ENCODE data around the gene MAD1L1. TPM values are rescaled to one million over a fixed set of nuclear protein-coding genes. Genes with fewer than 3 reads are reported as not detected.

Gene MAD1L1
- total RNA-seq, 4 donors from 2014 or later, result 22.3 to 56.6 (median 35.0) TPM

DNA sequence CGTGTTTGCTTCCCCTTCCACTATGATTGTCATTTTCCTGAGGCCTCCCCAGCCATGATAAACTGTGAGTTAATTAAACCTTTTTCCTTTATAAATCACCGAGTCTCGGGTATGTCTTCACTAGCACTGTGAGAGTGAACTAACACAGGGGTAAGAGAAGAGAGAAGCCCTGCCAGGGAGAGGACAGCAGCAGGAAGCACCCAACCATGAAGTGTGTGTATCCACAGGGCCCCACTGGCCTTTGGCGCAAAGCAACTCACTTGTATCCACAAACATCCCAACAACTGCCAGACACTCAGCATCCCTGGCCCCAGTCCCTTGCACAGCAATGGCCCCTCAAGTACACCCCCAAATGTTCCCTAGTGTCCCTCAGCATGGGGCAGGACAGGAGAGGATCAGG, 115.1 kb downstream of the MAD1L1 start:
- H3K36me3 ChIP-seq, result peaks cover 0 to 2% of the 10 kb centered on the region in 2 donors
- TF ChIP-seq, protein P1, sequence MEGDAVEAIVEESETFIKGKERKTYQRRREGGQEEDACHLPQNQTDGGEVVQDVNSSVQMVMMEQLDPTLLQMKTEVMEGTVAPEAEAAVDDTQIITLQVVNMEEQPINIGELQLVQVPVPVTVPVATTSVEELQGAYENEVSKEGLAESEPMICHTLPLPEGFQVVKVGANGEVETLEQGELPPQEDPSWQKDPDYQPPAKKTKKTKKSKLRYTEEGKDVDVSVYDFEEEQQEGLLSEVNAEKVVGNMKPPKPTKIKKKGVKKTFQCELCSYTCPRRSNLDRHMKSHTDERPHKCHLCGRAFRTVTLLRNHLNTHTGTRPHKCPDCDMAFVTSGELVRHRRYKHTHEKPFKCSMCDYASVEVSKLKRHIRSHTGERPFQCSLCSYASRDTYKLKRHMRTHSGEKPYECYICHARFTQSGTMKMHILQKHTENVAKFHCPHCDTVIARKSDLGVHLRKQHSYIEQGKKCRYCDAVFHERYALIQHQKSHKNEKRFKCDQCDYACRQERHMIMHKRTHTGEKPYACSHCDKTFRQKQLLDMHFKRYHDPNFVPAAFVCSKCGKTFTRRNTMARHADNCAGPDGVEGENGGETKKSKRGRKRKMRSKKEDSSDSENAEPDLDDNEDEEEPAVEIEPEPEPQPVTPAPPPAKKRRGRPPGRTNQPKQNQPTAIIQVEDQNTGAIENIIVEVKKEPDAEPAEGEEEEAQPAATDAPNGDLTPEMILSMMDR (IDR thresholded peaks at IDR 0.05), result no peak
- TF ChIP-seq EP300 (IDR thresholded peaks at IDR 0.05) (no peak), POLR2AphosphoS5 (IDR thresholded peaks at IDR 0.05) (no peak), POLR2A (IDR thresholded peaks at IDR 0.05) (no peak)
- whole genome bisulfite sequencing, 2 donors (ENCODE audit: low coverage in 1 of 2), result 21% methylated on average over 3 of the region's 4 CpGs; no CpG with 5 or more reads in 1 of the 2 donors
- no peak for ATAC-seq
- H3K4me3 ChIP-seq, result no peak overlapping the region
- H3K9me3 ChIP-seq, result no peaks in the 10 kb centered on the region
- no peaks in the 10 kb centered on the region for H3K27me3 ChIP-seq
- peak overlapping the region in 2 of 4 donors; percentile 9 to 10 for H3K27ac ChIP-seq
- H3K4me1 ChIP-seq, result peaks cover 0 to 33% (median 15%) of the 10 kb centered on the region in 3 donors

DNA sequence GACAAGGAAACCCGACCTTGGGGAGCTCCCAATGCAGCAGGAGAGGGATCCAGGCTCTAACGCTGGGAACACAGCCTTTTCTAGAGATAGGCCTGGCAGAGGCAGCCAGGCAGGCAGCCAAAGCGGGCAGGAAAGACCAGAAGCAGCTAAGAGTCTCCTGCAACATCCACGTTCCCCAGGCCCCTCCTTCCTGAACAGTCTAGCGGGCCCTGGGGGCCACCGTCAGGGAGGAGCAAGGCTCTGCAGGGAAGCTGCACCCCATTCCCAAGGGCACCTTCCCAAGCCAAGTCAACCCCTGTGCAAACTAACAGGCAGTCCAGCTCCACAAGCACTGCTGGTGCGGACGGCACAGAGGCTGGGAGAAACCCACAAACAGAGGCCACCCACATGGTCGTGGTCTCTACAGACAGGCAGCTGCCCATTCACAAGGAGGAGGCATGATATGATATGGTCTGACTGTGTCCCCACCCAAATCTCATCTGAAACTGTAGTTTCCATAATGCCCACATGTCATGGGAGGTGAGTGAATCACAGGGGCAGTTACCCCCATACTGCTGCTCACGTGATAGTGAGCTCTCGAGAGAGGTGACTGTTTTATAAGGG, 115.7 kb downstream of the MAD1L1 start:
- Histone ChIP-seq H3K4me3 (no peak overlapping the region), H3K27ac (peak overlapping the region in 3 of 4 donors; percentile 10 to 53 (median 51)), H3K9me3 (no peaks in the 10 kb centered on the region), H3K27me3 (no peaks in the 10 kb centered on the region), H3K4me1 (peaks cover 0 to 39% (median 15%) of the 10 kb centered on the region in 3 donors), H3K36me3 (no peaks in the 10 kb centered on the region)
- TF ChIP-seq EP300 (IDR thresholded peaks at IDR 0.05) (no peak), POLR2AphosphoS5 (IDR thresholded peaks at IDR 0.05) (no peak)
- TF ChIP-seq, protein P1 (IDR thresholded peaks at IDR 0.05), result peak in 1 of 4 experiments; percentile 6
- ATAC-seq, result peak; percentile 24
- WGBS, 2 donors (ENCODE audit: low coverage in 1 of 2), result 30 to 46% methylated on average over 4 of the region's 11 CpGs

DNA sequence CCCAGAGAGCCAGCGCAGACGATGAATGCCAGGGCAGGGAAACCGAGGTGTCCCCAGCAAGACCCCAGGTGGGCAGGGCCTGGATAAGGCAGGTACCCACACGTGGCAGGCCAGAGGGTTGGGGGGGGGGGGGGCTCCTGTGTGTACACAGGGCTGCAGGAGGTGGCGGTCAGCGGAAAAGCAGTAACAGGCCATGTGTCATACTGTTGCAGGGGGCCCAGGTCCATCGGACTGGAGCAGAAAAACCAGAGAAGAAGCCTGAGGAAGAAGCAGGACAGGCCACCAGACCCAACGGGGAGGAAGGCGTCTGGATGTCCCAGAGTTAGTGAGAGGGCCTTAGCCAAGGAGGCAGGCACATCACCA, 116.3 kb downstream of the MAD1L1 start:
- Histone ChIP-seq H3K4me3 (no peak overlapping the region), H3K36me3 (no peaks in the 10 kb centered on the region), H3K27me3 (no peaks in the 10 kb centered on the region), H3K27ac (peak overlapping the region in 3 of 4 donors; percentile 43 to 53 (median 51)), H3K4me1 (peaks cover 0 to 44% (median 15%) of the 10 kb centered on the region in 3 donors), H3K9me3 (no peaks in the 10 kb centered on the region)
- ATAC-seq, result no peak
- WGBS, 2 donors (ENCODE audit: low coverage in 1 of 2), result 57 to 83% methylated on average over 2 to 7 of the region's 9 CpGs
- TF ChIP-seq, protein P1 (IDR thresholded peaks at IDR 0.05), result no peak
- TF ChIP-seq POLR2A (IDR thresholded peaks at IDR 0.05) (no peak), POLR2AphosphoS5 (IDR thresholded peaks at IDR 0.05) (no peak), EP300 (IDR thresholded peaks at IDR 0.05) (no peak)

DNA sequence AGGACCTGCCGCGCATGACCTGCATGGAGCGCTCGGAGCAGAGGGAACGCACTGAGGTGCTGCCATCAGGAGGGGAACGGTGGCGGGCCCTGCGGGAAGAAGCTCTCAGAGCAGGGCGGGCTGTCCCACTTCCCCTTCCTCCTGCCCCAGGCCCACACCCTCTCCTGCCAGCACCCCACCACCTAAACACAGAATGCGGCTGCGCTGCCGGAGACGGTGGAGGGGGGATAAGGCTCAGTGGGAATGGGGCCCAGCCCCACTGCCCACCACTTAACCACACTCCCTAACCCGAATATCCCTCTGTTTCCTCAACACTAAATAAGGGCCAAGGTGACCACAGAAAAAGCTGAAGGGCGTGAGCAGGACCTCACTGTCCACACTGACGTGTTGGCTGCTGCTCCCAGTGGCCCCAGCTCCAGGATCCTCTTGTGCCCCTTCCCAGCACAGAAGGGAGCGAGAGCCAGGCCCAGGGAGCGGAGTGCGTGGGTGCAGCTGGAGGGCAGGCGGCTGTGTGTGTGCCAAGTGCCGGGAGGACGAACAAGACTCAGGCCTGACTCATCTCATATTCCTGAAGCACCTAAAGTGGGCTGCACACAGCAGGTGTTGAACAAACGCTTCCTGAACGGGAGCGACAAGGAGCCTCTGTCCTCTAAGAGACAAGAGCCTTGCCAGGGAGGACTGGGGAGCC, 116.8 kb downstream of the MAD1L1 start:
- Histone ChIP-seq H3K4me3 (no peak overlapping the region), H3K27me3 (no peaks in the 10 kb centered on the region), H3K4me1 (peaks cover 0 to 44% (median 15%) of the 10 kb centered on the region in 3 donors), H3K27ac (peak overlapping the region in 3 of 4 donors; percentile 43 to 53 (median 51)), H3K9me3 (no peaks in the 10 kb centered on the region), H3K36me3 (no peaks in the 10 kb centered on the region)
- no peak for ATAC-seq
- WGBS, 2 donors (ENCODE audit: low coverage in 1 of 2), result 89% methylated on average over 6 of the region's 25 CpGs; no CpG with 5 or more reads in 1 of the 2 donors
- TF ChIP-seq, protein P1 (IDR thresholded peaks at IDR 0.05), result no peak
- peak; percentile 17 for TF ChIP-seq POLR2AphosphoS5 (IDR thresholded peaks at IDR 0.05)
